Astrocyte (in vitro differentiated cells and primary cell): ENCODE results near the gene SLC35D1. TPM values are rescaled to one million over a fixed set of nuclear protein-coding genes. Genes with fewer than 3 reads are reported as not detected.

Experiments used
- DNase-seq: peaks from one replicate; pipeline ENCODE4 v3.0.0-alpha.2; 2010; ENCODE audit warnings: low read depth
- FAIRE-seq: peaks from 2 replicates; lab custom pipeline; 2011; peaks lifted over from hg19 to GRCh38; lab: Jason Lieb, UNC
- H2AFZ ChIP-seq: 2 replicates; pipeline ENCODE4 v1.6.0; 2012; ENCODE audit warnings: low read depth, low read length, inconsistent platforms
- H3K27ac ChIP-seq: 2 replicates; pipeline ENCODE4 v1.5.1; 2011; ENCODE audit warnings: low read depth, low read length, inconsistent platforms
- H3K27me3 ChIP-seq: 2 replicates; pipeline ENCODE4 v1.6.0; 2011; ENCODE audit warnings: low read length, inconsistent platforms; ENCODE audit not compliant: insufficient read depth
- H3K36me3 ChIP-seq: 2 replicates; pipeline ENCODE4 v1.5.1; 2011; ENCODE audit warnings: low read length, inconsistent platforms; ENCODE audit not compliant: insufficient read depth
- H3K4me1 ChIP-seq: 2 replicates; pipeline ENCODE4 v1.5.1; 2011; ENCODE audit warnings: low read length, inconsistent platforms; ENCODE audit not compliant: insufficient read depth
- H3K4me2 ChIP-seq: 2 replicates; pipeline ENCODE4 v1.6.0; 2012; ENCODE audit warnings: low read length, inconsistent platforms
- H3K4me3 ChIP-seq: 2 replicates; pipeline ENCODE4 v1.5.1; 2011; ENCODE audit warnings: low read depth, mild to moderate bottlenecking, low read length, inconsistent platforms; ENCODE audit not compliant: insufficient read depth
- H3K79me2 ChIP-seq: 2 replicates; pipeline ENCODE4 v1.6.0; 2012; ENCODE audit warnings: mild to moderate bottlenecking, low read length, inconsistent platforms; ENCODE audit not compliant: insufficient read depth
- H3K9ac ChIP-seq: 2 replicates; pipeline ENCODE4 v1.6.0; 2012; ENCODE audit warnings: mild to moderate bottlenecking, low read length, inconsistent platforms
- H3K9me3 ChIP-seq: 2 replicates; pipeline ENCODE4 v1.5.1; 2012; ENCODE audit warnings: low read depth, mild to moderate bottlenecking, low read length, inconsistent platforms; ENCODE audit not compliant: insufficient read depth
- H4K20me1 ChIP-seq: 2 replicates; pipeline ENCODE4 v1.6.0; 2012; ENCODE audit warnings: low read length, inconsistent platforms; ENCODE audit not compliant: insufficient read depth
- H3K27ac Mint-ChIP-seq: one replicate; pipeline ENCODE4 v1.8.0; 2021; ENCODE audit warnings: mild to moderate bottlenecking, mixed read lengths; ENCODE audit not compliant: unreplicated experiment
- H3K27me3 Mint-ChIP-seq: one replicate; pipeline ENCODE4 v1.8.0; 2021; ENCODE audit warnings: low read depth, mixed read lengths; ENCODE audit not compliant: unreplicated experiment
- H3K36me3 Mint-ChIP-seq: one replicate; pipeline ENCODE4 v1.8.0; 2021; ENCODE audit warnings: low read depth, mixed read lengths; ENCODE audit not compliant: unreplicated experiment
- H3K4me1 Mint-ChIP-seq: one replicate; pipeline ENCODE4 v1.8.0; 2021; ENCODE audit warnings: low read depth, mixed read lengths; ENCODE audit not compliant: unreplicated experiment
- H3K4me3 Mint-ChIP-seq: one replicate; pipeline ENCODE4 v1.8.0; 2021; ENCODE audit warnings: mild to moderate bottlenecking, moderate library complexity, mixed read lengths; ENCODE audit not compliant: unreplicated experiment
- H3K9me3 Mint-ChIP-seq: one replicate; pipeline ENCODE4 v1.8.0; 2021; ENCODE audit warnings: mild to moderate bottlenecking, mixed read lengths; ENCODE audit not compliant: unreplicated experiment
- EZH2 ChIP-seq: IDR thresholded peaks from 2 replicates; pipeline ENCODE4 v1.6.1; 2012; ENCODE audit warnings: mild to moderate bottlenecking, low read length, inconsistent platforms; ENCODE audit not compliant: insufficient read depth
- total RNA-seq: library from RNA; stranded (reverse); gene quantifications from 2 replicates; pipeline ENCODE4 v1.2.1, GENCODE V29; 2021
- TF ChIP-seq, protein P1 (sequence below): IDR thresholded peaks from 2 replicates; pipeline ENCODE4 v1.5.1; 2011; ENCODE audit warnings: low read depth, mild to moderate bottlenecking, inconsistent platforms, low read length, moderate library complexity; ENCODE audit not compliant: insufficient read depth

Gene SLC35D1
- total RNA-seq, 1 donor from 2014 or later: 12.7 TPM

GRCh38 chr1:67100833-67101232 lies 46.9 kb upstream of the SLC35D1 start:
- Mint-ChIP-seq H3K4me1 (no peaks in the 10 kb centered on the region), H3K36me3 (no peaks in the 10 kb centered on the region), H3K27me3 (no peaks in the 10 kb centered on the region), H3K4me3 (no peak overlapping the region), H3K27ac (no peak overlapping the region), H3K9me3 (peaks cover 1% of the 10 kb centered on the region)
- H3K9ac ChIP-seq: no peak overlapping the region
- no peaks in the 10 kb centered on the region for H3K36me3 ChIP-seq
- no peak overlapping the region for H3K4me3 ChIP-seq
- DNase-seq (no peak), FAIRE-seq (no peak)
- H3K27ac ChIP-seq: no peak overlapping the region
- no peaks in the 10 kb centered on the region for H3K27me3 ChIP-seq
- no peaks in the 10 kb centered on the region for H3K9me3 ChIP-seq
- no peak overlapping the region for H2AFZ ChIP-seq
- no peaks in the 10 kb centered on the region for H4K20me1 ChIP-seq
- TF ChIP-seq EZH2: no peak
- TF ChIP-seq, protein P1, sequence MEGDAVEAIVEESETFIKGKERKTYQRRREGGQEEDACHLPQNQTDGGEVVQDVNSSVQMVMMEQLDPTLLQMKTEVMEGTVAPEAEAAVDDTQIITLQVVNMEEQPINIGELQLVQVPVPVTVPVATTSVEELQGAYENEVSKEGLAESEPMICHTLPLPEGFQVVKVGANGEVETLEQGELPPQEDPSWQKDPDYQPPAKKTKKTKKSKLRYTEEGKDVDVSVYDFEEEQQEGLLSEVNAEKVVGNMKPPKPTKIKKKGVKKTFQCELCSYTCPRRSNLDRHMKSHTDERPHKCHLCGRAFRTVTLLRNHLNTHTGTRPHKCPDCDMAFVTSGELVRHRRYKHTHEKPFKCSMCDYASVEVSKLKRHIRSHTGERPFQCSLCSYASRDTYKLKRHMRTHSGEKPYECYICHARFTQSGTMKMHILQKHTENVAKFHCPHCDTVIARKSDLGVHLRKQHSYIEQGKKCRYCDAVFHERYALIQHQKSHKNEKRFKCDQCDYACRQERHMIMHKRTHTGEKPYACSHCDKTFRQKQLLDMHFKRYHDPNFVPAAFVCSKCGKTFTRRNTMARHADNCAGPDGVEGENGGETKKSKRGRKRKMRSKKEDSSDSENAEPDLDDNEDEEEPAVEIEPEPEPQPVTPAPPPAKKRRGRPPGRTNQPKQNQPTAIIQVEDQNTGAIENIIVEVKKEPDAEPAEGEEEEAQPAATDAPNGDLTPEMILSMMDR: no peak
- H3K4me2 ChIP-seq: no peak overlapping the region
- H3K79me2 ChIP-seq: no peaks in the 10 kb centered on the region
- no peaks in the 10 kb centered on the region for H3K4me1 ChIP-seq

DNA sequence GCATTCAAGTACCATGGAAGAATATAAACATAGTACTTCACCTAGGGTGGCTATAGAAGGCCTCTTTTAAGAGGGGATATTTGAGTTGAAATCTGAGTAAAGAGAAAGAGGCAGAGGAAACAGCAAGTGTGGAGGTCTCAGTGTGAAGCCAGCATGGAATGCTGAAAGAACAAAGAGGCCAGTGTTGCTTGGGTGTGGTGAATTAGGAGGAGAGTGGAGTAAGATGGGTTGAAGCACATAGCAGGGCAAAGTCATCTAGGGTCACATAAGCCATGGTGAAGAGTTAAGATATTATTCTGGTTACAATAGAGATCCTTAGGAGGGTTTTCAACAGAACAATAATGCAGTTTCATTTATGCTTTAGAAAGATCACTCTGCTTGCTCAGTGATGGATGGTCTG lies 43.4 kb upstream of the SLC35D1 start:
- peaks cover 1% of the 10 kb centered on the region for H3K9me3 Mint-ChIP-seq
- peaks cover 4% of the 10 kb centered on the region for H3K27me3 Mint-ChIP-seq
- TF ChIP-seq, protein P1: no peak
- TF ChIP-seq EZH2: no peak
- H3K4me2 ChIP-seq: no peak overlapping the region
- no peak overlapping the region for H2AFZ ChIP-seq
- no peaks in the 10 kb centered on the region for H3K36me3 ChIP-seq
- H3K27ac ChIP-seq: no peak overlapping the region
- no peaks in the 10 kb centered on the region for H3K9me3 ChIP-seq
- H3K4me3 Mint-ChIP-seq: no peak overlapping the region
- H3K79me2 ChIP-seq: no peaks in the 10 kb centered on the region
- H3K4me1 ChIP-seq: no peaks in the 10 kb centered on the region
- no peak overlapping the region for H3K4me3 ChIP-seq
- no peaks in the 10 kb centered on the region for H3K27me3 ChIP-seq
- FAIRE-seq (no peak), DNase-seq (no peak)
- H3K27ac Mint-ChIP-seq: no peak overlapping the region
- no peaks in the 10 kb centered on the region for H3K4me1 Mint-ChIP-seq
- no peaks in the 10 kb centered on the region for H4K20me1 ChIP-seq
- H3K36me3 Mint-ChIP-seq: no peaks in the 10 kb centered on the region
- H3K9ac ChIP-seq: no peak overlapping the region

- no peaks in the 10 kb centered on the region for H4K20me1 ChIP-seq
- peaks cover 4% of the 10 kb centered on the region for H3K27me3 Mint-ChIP-seq
- FAIRE-seq: no peak
- no peaks in the 10 kb centered on the region for H3K4me1 Mint-ChIP-seq
- no peak overlapping the region for H3K9ac ChIP-seq
- no peak overlapping the region for H2AFZ ChIP-seq
- TF ChIP-seq, protein P1: no peak
- no peak for TF ChIP-seq EZH2
- no peak for DNase-seq
- no peak overlapping the region for H3K4me3 Mint-ChIP-seq
- no peak overlapping the region for H3K4me3 ChIP-seq
- H3K4me2 ChIP-seq: no peak overlapping the region
- peaks cover 1% of the 10 kb centered on the region for H3K9me3 Mint-ChIP-seq
- H3K79me2 ChIP-seq: no peaks in the 10 kb centered on the region
- H3K9me3 ChIP-seq: no peaks in the 10 kb centered on the region
- no peaks in the 10 kb centered on the region for H3K27me3 ChIP-seq
- H3K36me3 ChIP-seq: no peaks in the 10 kb centered on the region
- no peaks in the 10 kb centered on the region for H3K36me3 Mint-ChIP-seq
- no peaks in the 10 kb centered on the region for H3K4me1 ChIP-seq
- no peak overlapping the region for H3K27ac ChIP-seq
- H3K27ac Mint-ChIP-seq: no peak overlapping the region
These were observed 40.2 kb upstream of the SLC35D1 start for GRCh38 chr1:67094191-67094590.
